GM12878 (cell line): ENCODE data around the gene UBE2I. TPM values are rescaled to one million over a fixed set of nuclear protein-coding genes. Genes with fewer than 3 reads are reported as not detected.

Source experiments
- ATAC-seq: fragments of 200-7000 bp; cut with Tn5 transposase; 3 replicates; pipeline ENCODE4 v1.9.1; 2020; ENCODE audit warnings: mild to moderate bottlenecking, moderate library complexity
- BruUV-seq: library from RNA; stranded (reverse); fragments of 400-500 nt; replicated peaks from 2 replicates; lab custom pipeline; 2021; lab: Mats Ljungman, UMichigan
- CTCF ChIA-PET: fragments of 300-600 bp; sonication (Branson Sonifier 250); formaldehyde crosslinking; extraction: SDS; loops from one replicate; lab custom pipeline; 2021; ENCODE audit warnings: inconsistent platforms; lab: Yijun Ruan, JAX
- POLR2A ChIA-PET: fragments of 350-600 bp; formaldehyde crosslinking; extraction: SDS; loops from one replicate; lab custom pipeline; 2021; ENCODE audit warnings: inconsistent platforms; lab: Charles Lee
- RAD21 ChIA-PET: fragments of 300-600 bp; sonication (Branson Sonifier 250); formaldehyde crosslinking; loops from one replicate; lab custom pipeline; 2023; ENCODE audit warnings: antibody characterized with exemption; ENCODE audit not compliant: unreplicated experiment; lab: Charles Lee
- SMC1A ChIA-PET: fragments of 300-600 bp; sonication (Branson Sonifier 250); formaldehyde crosslinking; loops from one replicate; lab custom pipeline; 2023; ENCODE audit not compliant: unreplicated experiment, uncharacterized antibody; lab: Charles Lee
- DNase-seq: peaks from one replicate; pipeline ENCODE4 v3.0.0-alpha.2; 2011; ENCODE audit warnings: low read depth, low spot score
- FAIRE-seq: peaks from 3 replicates; lab custom pipeline; 2011; peaks lifted over from hg19 to GRCh38; lab: Jason Lieb, UNC
- H2AFZ ChIP-seq: 2 replicates; pipeline ENCODE4 v1.6.0; 2011; ENCODE audit warnings: low read depth, low read length, control low read depth; ENCODE audit not compliant: control insufficient read depth
- H3K27ac ChIP-seq: 2 replicates; pipeline ENCODE4 v1.5.1; 2011; ENCODE audit warnings: control low read depth; ENCODE audit not compliant: control insufficient read depth, insufficient read depth
- H3K27me3 ChIP-seq, 2 experiments: replicated peaks in 1 of 2; 2 replicates each; pipeline versions ENCODE4 v1.6.0 to v1.6.1; 2011; ENCODE audit warnings: low read length in 1 of 2; ENCODE audit not compliant: control insufficient read depth in 2 of 2, insufficient read depth in 2 of 2
- H3K36me3 ChIP-seq, 2 experiments: 2 replicates each; pipeline ENCODE4 v1.5.1; 2011; ENCODE audit warnings: low read length in 1 of 2; ENCODE audit not compliant: control insufficient read depth in 2 of 2, insufficient read depth in 2 of 2
- H3K4me1 ChIP-seq: 2 replicates; pipeline ENCODE4 v1.6.1; 2011; ENCODE audit warnings: mild to moderate bottlenecking, low read length, moderate library complexity, mixed read lengths; ENCODE audit not compliant: control insufficient read depth, insufficient read depth
- H3K4me2 ChIP-seq: 2 replicates; pipeline ENCODE4 v1.6.0; 2011; ENCODE audit warnings: control low read depth; ENCODE audit not compliant: control insufficient read depth, insufficient read depth
- H3K4me3 ChIP-seq: fragments of 200-600 bp; sonication (generic); 2 replicates; pipeline ENCODE4 v1.5.1; 2016
- H3K79me2 ChIP-seq: 2 replicates; pipeline ENCODE4 v1.6.0; 2011; ENCODE audit warnings: low read length; ENCODE audit not compliant: control insufficient read depth, insufficient read depth
- H3K9ac ChIP-seq: 2 replicates; pipeline ENCODE4 v1.8.0; 2011; ENCODE audit warnings: low read length, control low read depth, mixed read lengths; ENCODE audit not compliant: control insufficient read depth, insufficient read depth
- H3K9me3 ChIP-seq: replicated peaks from 3 replicates; pipeline ENCODE4 v1.5.1; 2011; ENCODE audit warnings: mild to moderate bottlenecking, low read length; ENCODE audit not compliant: control insufficient read depth, insufficient read depth
- H4K20me1 ChIP-seq: 2 replicates; pipeline ENCODE4 v1.6.0; 2011; ENCODE audit not compliant: control insufficient read depth, insufficient read depth
- ASH2L ChIP-seq: fragments of 300-600, 200-600 bp; sonication (generic); IDR thresholded peaks from 2 replicates; pipeline ENCODE4 v1.6.1; 2017; ENCODE audit warnings: low read depth, mild to moderate bottlenecking, borderline replicate concordance
- ATF3 ChIP-seq: IDR thresholded peaks from 2 replicates; pipeline ENCODE4 v1.6.1; 2011; ENCODE audit warnings: low read depth, mild to moderate bottlenecking, low read length, moderate library complexity, borderline replicate concordance; ENCODE audit errors: extremely low read depth
- ATF7 ChIP-seq: fragments of 450-650 bp; IDR thresholded peaks from 2 replicates; pipeline ENCODE4 v1.6.1; 2016; ENCODE audit warnings: low read depth, mild to moderate bottlenecking
- BCL3 ChIP-seq: IDR thresholded peaks from 2 replicates; pipeline ENCODE4 v1.6.1; 2011; ENCODE audit warnings: borderline replicate concordance, low read depth, mild to moderate bottlenecking, moderate library complexity, low read length; ENCODE audit not compliant: insufficient read depth, poor library complexity, severe bottlenecking
- CBX3 ChIP-seq: fragments of 200-600 bp; sonication (generic); IDR thresholded peaks from 2 replicates; pipeline ENCODE4 v1.6.1; 2016; ENCODE audit warnings: low read depth, borderline replicate concordance
- E4F1 ChIP-seq: fragments of 450-650 bp; IDR thresholded peaks from 2 replicates; pipeline ENCODE4 v1.6.1; 2018; ENCODE audit warnings: borderline replicate concordance, mild to moderate bottlenecking; ENCODE audit not compliant: partially characterized antibody
- ESRRA ChIP-seq: IDR thresholded peaks from 2 replicates; pipeline ENCODE4 v1.6.1; 2012; ENCODE audit warnings: mild to moderate bottlenecking, low read length, improper control_type of control experiment
- FOXK2 ChIP-seq: fragments of 450-650 bp; IDR thresholded peaks from 2 replicates; pipeline ENCODE4 v1.6.1; 2017; ENCODE audit warnings: mild to moderate bottlenecking, moderate library complexity
- IKZF1 ChIP-seq: fragments of 450-650 bp; conservative IDR thresholded peaks from 2 replicates; pipeline ENCODE4 v1.6.1; 2017; ENCODE audit warnings: antibody characterized with exemption, mild to moderate bottlenecking
- NBN ChIP-seq: fragments of 450-650 bp; IDR thresholded peaks from 2 replicates; pipeline ENCODE4 v1.6.1; 2016
- NR2C1 ChIP-seq: fragments of 450-650 bp; IDR thresholded peaks from 2 replicates; pipeline ENCODE4 v1.6.1; 2017; ENCODE audit warnings: antibody characterized with exemption, mild to moderate bottlenecking, moderate library complexity
- POLR2AphosphoS5 ChIP-seq: IDR thresholded peaks from 2 replicates; pipeline ENCODE4 v1.6.1; 2011; ENCODE audit warnings: mild to moderate bottlenecking, low read length, inconsistent platforms
- SMAD1 ChIP-seq: fragments of 450-650 bp; IDR thresholded peaks from 2 replicates; pipeline ENCODE4 v1.6.1; 2018; ENCODE audit warnings: mild to moderate bottlenecking, low read depth; ENCODE audit not compliant: partially characterized antibody
- SREBF2 ChIP-seq: IDR thresholded peaks from 2 replicates; pipeline ENCODE4 v1.6.1; 2012; ENCODE audit warnings: mild to moderate bottlenecking, low read length
- SUZ12 ChIP-seq: fragments of 200-600 bp; sonication (generic); IDR thresholded peaks from one replicate; pipeline ENCODE4 v1.6.1; 2018; ENCODE audit warnings: antibody characterized with exemption, mild to moderate bottlenecking; ENCODE audit not compliant: unreplicated experiment
- YY1 ChIP-seq: IDR thresholded peaks from 2 replicates; pipeline ENCODE4 v1.6.1; 2011; ENCODE audit warnings: low read depth, mild to moderate bottlenecking, low read length
- ZNF24 ChIP-seq: fragments of 450-650 bp; IDR thresholded peaks from 2 replicates; pipeline ENCODE4 v1.6.1; 2017; ENCODE audit warnings: antibody characterized with exemption, mild to moderate bottlenecking
- ZNF592 ChIP-seq: fragments of 450-650 bp; IDR thresholded peaks from 2 replicates; pipeline ENCODE4 v1.6.1; 2017; ENCODE audit warnings: mild to moderate bottlenecking, moderate library complexity
- WGBS: methylation state at CpG from one replicate; pipeline ENCODE4 v1.1.6; 2016; ENCODE audit warnings: low lambda C conversion rate; ENCODE audit not compliant: insufficient replicate concordance, insufficient coverage; ENCODE audit errors: missing lambda C conversion rate; 5-methylcytosine and 5-hydroxymethylcytosine counted together
- in situ Hi-C: fragments of 300-500 bp; cut with MboI; formaldehyde crosslinking; loops from 9 replicates; pipeline ENCODE4 v1.14.3; 2018; ENCODE audit warnings: mixed read lengths
- intact Hi-C: fragments of 100-400 bp; cut with micrococcal nuclease; formaldehyde crosslinking; loops from one replicate; pipeline ENCODE4 v1.14.2; 2022; ENCODE audit not compliant: unreplicated experiment
- polyA plus RNA-seq, 11 experiments: library from polyadenylated mRNA; depleted of rRNA in 4 of 11; unstranded in 6 of 11; stranded (reverse) in 5 of 11; fragments of >200 nt; fragmentation: Nextera tagmentation in 4 of 11; fragmentation: Illumina TruSeq in 1 of 11; extraction: Ambion mirVana in 4 of 11; extraction: Trizol in 1 of 11; gene quantifications; 1 replicate in 1 of 11; 2 replicates in 10 of 11; pipeline versions ENCODE4 v1.2.1 to v1.2.3, GENCODE V29; 2011 to 2016; ENCODE audit warnings: inconsistent platforms in 2 of 11, missing spikeins in 2 of 11, low read depth in 1 of 11
- total RNA-seq, 4 experiments: library from RNA; depleted of rRNA in 3 of 4; stranded (reverse); fragments of >200 nt in 3 of 4; fragmentation: Illumina TruSeq in 1 of 4; extraction: Trizol in 1 of 4; gene quantifications; 2 replicates each; pipeline versions ENCODE4 v1.2.1 to v1.2.3, GENCODE V29; 2013 to 2021

Gene UBE2I
- total and polyA plus RNA-seq, 10 of the 15 experiments (the other 5 are each of a cell fraction or from before 2014, with no cell fraction given) = 47.5 to 243 (median 194) TPM

GRCh38 chr16:1306334-1306733 is 3.1 kb upstream of the UBE2I start:
- Histone ChIP-seq H4K20me1 (peaks cover 13% of the 10 kb centered on the region; the same call in 1 of the 2 replicates), H3K4me1 (peaks cover 12% of the 10 kb centered on the region), H3K79me2 (peaks cover 16% of the 10 kb centered on the region), H3K4me2 (no peak overlapping the region), H3K36me3 (no peaks in the 10 kb centered on the region), H3K4me3 (no peak overlapping the region), H3K27me3 (no peaks in the 10 kb centered on the region), H3K9ac (no peak overlapping the region), H3K9me3 (no peaks in the 10 kb centered on the region; the same call in 2 of the 3 replicates), H2AFZ (no peak overlapping the region), H3K27ac (no peak overlapping the region)
- no peak for ATAC-seq
- no TSS peak for BruUV-seq
- WGBS = 71% methylated on average over 4 of the region's 4 CpGs
- in situ Hi-C loops (no loop called here), intact Hi-C loops (loop anchor here (5.0 kb wide), 1 partner anchor 116 kb away; the partner anchor contains the start of gene UQCC4)
- no peak for DNase-seq
- POLR2A ChIA-PET = interaction anchor here (0.6 to 1.1 kb wide), 2 partner anchors 10 to 399 kb away, joined by 3 to 4 read pairs; no protein-coding TSS in a partner anchor
- no peak for FAIRE-seq
- RAD21 ChIA-PET = no interaction called here
- CTCF ChIA-PET = no interaction called here
- SMC1A ChIA-PET = interaction anchor here (1.5 kb wide), 1 partner anchor 10 kb away, joined by 5 read pairs; no protein-coding TSS in a partner anchor
- TF ChIP-seq ESRRA (no peak), ATF7 (no peak), IKZF1 (no peak), BCL3 (no peak), POLR2AphosphoS5 (no peak), FOXK2 (no peak), E4F1 (no peak), NBN (no peak), CBX3 (no peak), ZNF592 (no peak), ATF3 (no peak), SUZ12 (no peak), NR2C1 (no peak), SREBF2 (no peak), ZNF24 (no peak), ASH2L (no peak), SMAD1 (no peak), YY1 (no peak)
